RCC 7860 (cell line): ENCODE measurements around the gene RPL18A.

Experiments used
- DNase-seq: peaks from one replicate; pipeline ENCODE4 v3.0.0-alpha.2; 2015; ENCODE audit warnings: low spot score
- FAIRE-seq: peaks from 2 replicates; lab custom pipeline; 2012; peaks lifted over from hg19 to GRCh38; lab: Jason Lieb, UNC

Gene RPL18A

GRCh38 chr19:17908244-17908643, 48.5 kb downstream of the RPL18A start:
- no peak for DNase-seq
- no peak for FAIRE-seq

GRCh38 chr19:17909003-17909732, 49.5 kb downstream of the RPL18A start:
- no peak for DNase-seq
- FAIRE-seq, result no peak

- DNase-seq (no peak), FAIRE-seq (no peak)
Measured at GRCh38 chr19:17910791-17911360, 51.2 kb downstream of the RPL18A start.
